ENCODE measurements around the gene STAT3.
"Not testable (repeated sequence)": the region's sequence is repeated elsewhere in the genome, so short reads cannot be mapped to it uniquely, and the experiment has no call there.

Gene STAT3

DNA sequence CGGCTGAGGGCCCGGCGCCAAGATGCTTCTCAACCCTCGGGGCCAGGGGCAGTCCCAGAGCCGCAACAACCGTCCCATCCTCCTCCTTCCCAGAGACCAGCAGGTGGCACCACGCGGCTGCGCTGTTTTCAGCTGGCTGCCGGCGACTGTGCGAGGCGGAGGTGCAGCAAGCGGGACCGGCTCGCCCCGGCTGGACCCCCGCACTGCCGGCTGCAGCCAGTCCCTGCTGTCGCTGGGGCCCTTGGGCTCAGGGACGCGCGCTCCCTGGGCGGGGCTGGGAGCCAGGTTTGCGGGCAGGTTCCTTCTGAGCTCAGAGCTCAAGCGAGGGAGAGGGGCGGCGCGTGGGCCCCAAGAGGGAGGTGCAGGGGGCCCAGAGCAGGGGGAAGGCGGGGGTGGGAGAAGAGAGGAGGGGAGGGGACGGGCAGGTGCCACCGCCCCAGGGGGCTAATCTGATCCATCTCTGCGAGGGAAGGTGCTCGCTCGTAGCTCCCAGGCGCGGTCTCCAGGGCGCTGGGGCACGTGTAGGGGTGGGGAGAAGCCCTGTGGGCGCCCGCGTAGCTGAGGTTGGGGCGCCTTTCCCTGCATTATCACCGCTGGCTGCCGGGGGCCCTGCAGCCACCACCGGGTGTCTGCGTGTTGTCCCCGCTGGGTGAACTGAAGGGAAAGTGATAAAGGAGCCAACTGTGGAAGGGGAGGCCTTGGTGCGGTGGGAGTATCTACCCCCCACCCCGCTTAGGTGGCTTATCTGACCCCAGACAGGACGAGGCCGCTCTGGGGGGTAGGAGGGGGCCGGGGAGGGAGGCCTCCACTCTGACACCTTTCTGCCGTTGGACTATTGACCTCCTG lies 75.7 kb downstream of the STAT3 start:
- DNase-seq: peak; percentile 53 to 79 (median 70)

DNA sequence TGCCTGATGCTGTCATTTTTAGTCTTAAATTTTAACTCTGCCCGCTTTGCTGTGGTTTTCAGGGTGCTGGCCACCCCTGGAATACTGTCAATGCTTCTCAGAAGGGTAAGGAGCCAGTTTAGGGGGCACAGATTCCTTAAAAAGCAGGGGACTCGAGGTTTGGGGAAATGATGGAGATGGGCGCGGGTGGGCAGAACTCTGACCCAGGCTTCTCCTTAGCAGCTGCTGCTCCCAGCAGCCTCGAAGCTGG lies 76.3 kb downstream of the STAT3 start:
- DNase-seq: no peak

- no peak for DNase-seq
Measured at GRCh38 chr17:42311240-42312034, 76.8 kb downstream of the STAT3 start.

- DNase-seq: no peak
Measured at GRCh38 chr17:42310787-42311215, 77.4 kb downstream of the STAT3 start.

- DNase-seq: no peak
Measured at GRCh38 chr17:42309986-42310786, 78.1 kb downstream of the STAT3 start.

- no peak for DNase-seq
Measured at GRCh38 chr17:42309142-42309541, 79.1 kb downstream of the STAT3 start.

GRCh38 chr17:42308446-42308845 lies 79.8 kb downstream of the STAT3 start:
- DNase-seq: no peak

- no peak for DNase-seq
Measured at GRCh38 chr17:42307362-42307927, 80.8 kb downstream of the STAT3 start.

DNA sequence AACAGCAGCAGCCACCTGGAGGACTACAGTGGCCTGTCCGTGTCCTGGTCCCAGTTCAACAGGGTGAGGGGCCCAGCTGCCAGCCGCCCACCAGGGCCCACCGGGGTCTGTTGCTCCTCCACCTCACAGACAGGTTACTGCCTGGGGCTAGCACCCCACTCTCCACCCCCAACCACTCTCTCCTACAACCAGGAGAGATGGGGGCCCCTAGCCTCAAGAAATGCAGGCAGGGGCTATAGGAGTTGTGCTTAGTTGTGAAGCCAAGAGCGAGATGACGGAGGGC lies 81.9 kb downstream of the STAT3 start:
- no peak for DNase-seq

DNA sequence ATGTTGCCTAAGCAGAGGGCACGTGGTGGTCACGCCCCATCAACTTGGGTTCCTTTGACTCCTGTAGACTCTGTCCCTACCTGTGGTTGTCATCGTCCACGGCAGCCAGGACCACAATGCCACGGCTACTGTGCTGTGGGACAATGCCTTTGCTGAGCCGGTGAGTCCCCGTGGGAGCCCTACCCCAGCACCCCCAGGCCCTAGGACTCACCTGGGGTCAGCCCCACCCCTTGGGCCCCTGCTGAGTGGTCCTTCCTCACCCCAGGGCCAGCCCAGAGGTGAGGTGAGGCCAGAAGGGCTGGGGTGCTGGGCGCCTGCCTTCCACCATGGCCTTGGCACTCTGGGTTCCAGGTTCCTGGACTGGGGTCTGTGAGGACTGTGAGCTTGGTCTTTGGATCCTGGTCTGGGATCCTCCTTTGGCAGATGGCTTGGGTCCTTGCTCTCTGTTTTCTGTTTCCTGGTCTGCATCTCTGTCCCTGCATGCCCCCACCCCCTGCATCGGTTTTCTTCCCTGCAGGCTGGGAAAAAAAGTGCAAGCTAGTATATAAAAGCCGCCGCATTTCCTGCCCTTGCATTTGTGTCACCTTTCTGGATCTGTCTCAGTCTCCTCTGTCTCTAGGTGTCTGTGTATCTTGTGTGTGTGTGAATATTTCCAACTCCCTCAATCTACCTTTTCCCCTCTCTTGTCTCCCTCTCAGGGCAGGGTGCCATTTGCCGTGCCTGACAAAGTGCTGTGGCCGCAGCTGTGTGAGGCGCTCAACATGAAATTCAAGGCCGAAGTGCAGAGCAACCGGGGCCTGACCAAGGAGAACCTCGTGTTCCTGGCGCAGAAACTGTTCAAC lies 82.5 kb downstream of the STAT3 start:
- no peak for DNase-seq

- not testable (repeated sequence) for DNase-seq
Measured at GRCh38 chr17:42305031-42305330, 83.3 kb downstream of the STAT3 start.

DNA sequence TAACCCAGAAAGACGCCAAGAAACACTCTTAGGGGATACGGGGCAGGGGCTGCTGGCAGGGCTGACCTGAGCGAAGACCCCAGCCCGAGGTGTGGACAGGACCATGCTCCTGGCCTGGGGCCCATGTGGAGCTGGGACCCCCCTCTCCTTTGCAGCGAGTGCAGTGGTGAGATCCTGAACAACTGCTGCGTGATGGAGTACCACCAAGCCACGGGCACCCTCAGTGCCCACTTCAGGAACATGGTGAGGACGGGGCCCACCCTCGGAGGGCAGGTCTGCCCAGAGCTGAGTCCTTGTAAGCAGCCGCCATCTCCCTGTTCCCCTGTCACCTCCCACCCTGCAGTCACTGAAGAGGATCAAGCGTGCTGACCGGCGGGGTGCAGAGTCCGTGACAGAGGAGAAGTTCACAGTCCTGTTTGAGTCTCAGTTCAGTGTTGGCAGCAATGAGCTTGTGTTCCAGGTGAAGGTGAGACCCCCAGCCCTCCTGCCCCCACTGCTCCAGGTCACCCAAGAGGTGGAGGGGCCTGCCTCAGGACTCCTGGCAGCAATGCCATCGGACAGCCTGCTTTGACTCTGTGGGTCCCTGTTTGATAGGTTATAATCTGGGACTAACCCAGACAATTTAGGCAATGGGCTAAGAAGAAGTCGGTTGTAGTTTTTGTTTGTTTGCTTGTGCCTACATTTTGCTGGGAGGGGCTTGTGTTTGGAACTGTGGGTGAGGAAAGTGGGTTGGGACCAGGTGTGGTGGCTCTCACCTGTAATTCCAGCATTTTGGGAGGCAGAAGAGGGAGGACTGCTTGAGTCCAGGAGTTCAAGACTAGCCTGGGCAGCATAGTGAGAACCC lies 83.8 kb downstream of the STAT3 start:
- no peak for DNase-seq

DNA sequence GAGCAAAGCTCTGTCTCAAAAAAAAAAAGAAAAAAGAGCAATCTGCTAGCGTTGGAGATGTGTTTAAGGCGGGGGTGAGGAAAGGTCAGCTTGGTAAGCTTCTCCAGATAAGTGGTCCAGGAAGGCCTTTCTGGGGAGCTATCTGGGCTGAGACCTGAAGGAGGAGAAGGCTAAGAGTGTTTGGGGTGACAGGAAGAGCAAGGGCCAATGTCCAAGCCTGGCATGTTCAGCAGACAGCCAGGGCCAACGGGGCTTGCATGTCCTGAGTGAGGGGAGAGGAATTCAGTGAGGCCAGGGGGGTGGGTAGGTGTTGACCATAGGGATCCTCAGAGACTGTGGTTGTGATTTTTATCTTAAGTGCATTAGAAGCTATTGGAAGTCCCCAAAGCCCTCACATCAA lies 84.5 kb downstream of the STAT3 start:
- DNase-seq: no peak

GRCh38 chr17:42301022-42301421 lies 87.2 kb downstream of the STAT3 start:
- no peak for DNase-seq

- not testable (repeated sequence) for DNase-seq
Measured at GRCh38 chr17:42299913-42300312, 88.3 kb downstream of the STAT3 start.

- DNase-seq: not testable (repeated sequence)
Measured at GRCh38 chr17:42299361-42299760, 88.9 kb downstream of the STAT3 start.

DNA sequence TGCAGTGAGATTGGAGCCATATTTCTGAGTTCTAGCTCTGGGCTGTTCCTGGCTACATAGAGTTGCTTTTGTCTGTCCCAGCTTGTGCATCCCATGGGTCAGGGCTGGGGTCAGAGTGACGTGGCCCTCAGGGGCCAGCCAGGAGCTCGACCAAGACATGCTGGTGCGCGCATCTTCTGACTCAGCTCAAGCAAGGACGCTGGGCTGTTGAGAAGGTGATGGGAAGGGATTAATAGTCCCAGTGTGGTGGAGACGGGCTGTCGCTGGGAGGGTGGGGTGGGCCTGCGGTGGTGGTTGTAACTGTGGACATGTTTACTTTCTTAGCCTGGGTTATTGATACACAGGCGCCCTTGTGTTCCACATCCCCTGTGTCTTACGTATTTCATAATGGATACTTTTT lies 90.5 kb downstream of the STAT3 start:
- not testable (repeated sequence) for DNase-seq

- DNase-seq: no peak
Measured at GRCh38 chr17:42296012-42296411, 92.2 kb downstream of the STAT3 start.

- no peak for DNase-seq
Measured at GRCh38 chr17:42294469-42295398, 93.5 kb downstream of the STAT3 start.

GRCh38 chr17:42291129-42291528 lies 97.1 kb downstream of the STAT3 start:
- DNase-seq: no peak
